ENCODE results near the gene MEOX1.

The MEOX1 gene

GRCh38 chr17:43670645-43671030, 8.9 kb upstream of the MEOX1 start:
- no peaks in the 10 kb centered on the region for H4K20me1 ChIP-seq (ENCODE audit: low read depth, low read length)
- H3K4me2 ChIP-seq (ENCODE audit: low read depth, low read length, poor library complexity, severe bottlenecking) = no peak overlapping the region

GRCh38 chr17:43669971-43670644, 8.4 kb upstream of the MEOX1 start:
- Histone ChIP-seq H3K9me3 (ENCODE audit: insufficient read depth, low read length) (no peaks in the 10 kb centered on the region), H3K27me3 (ENCODE audit: low read length) (no peaks in the 10 kb centered on the region), H3K4me2 (ENCODE audit: low read depth, low read length, poor library complexity, severe bottlenecking) (no peak overlapping the region), H3K9ac (ENCODE audit: low read length) (no peak overlapping the region), H3K27ac (ENCODE audit: low read depth, low read length) (no peak overlapping the region), H2AFZ (ENCODE audit: low read depth, low read length, severe bottlenecking) (no peak overlapping the region), H4K20me1 (ENCODE audit: low read depth, low read length) (no peaks in the 10 kb centered on the region), H3K36me3 (ENCODE audit: low read length) (no peaks in the 10 kb centered on the region), H3K9me2 (replicated peaks; ENCODE audit: insufficient read depth, low read length) (no peaks in the 10 kb centered on the region), H3K4me3 (ENCODE audit: insufficient read depth, low read length, poor library complexity, severe bottlenecking) (no peak overlapping the region), H3F3A (ENCODE audit: insufficient read depth) (no peaks in the 10 kb centered on the region), H3K79me2 (ENCODE audit: insufficient read depth, low read length) (no peaks in the 10 kb centered on the region)
- TF ChIP-seq CTCF (IDR thresholded peaks at IDR 0.05; ENCODE audit: insufficient read depth, low read length, poor library complexity, severe bottlenecking) (no peak), EZH2phosphoT487 (conservative IDR thresholded peaks at IDR 0.05; ENCODE audit: low read length) (no peak)

More at GRCh38 chr17:43670645-43671030, 8.9 kb upstream of the MEOX1 start:
- Histone ChIP-seq H3K36me3 (ENCODE audit: low read length) (no peaks in the 10 kb centered on the region), H3K27ac (ENCODE audit: low read depth, low read length) (no peak overlapping the region), H3F3A (ENCODE audit: insufficient read depth) (no peaks in the 10 kb centered on the region), H3K9me2 (replicated peaks; ENCODE audit: insufficient read depth, low read length) (no peaks in the 10 kb centered on the region), H3K9me3 (ENCODE audit: insufficient read depth, low read length) (no peaks in the 10 kb centered on the region), H3K79me2 (ENCODE audit: insufficient read depth, low read length) (no peaks in the 10 kb centered on the region), H3K27me3 (ENCODE audit: low read length) (no peaks in the 10 kb centered on the region), H3K4me3 (ENCODE audit: insufficient read depth, low read length, poor library complexity, severe bottlenecking) (no peak overlapping the region), H2AFZ (ENCODE audit: low read depth, low read length, severe bottlenecking) (no peak overlapping the region), H3K9ac (ENCODE audit: low read length) (no peak overlapping the region)
- TF ChIP-seq CTCF (IDR thresholded peaks at IDR 0.05; ENCODE audit: insufficient read depth, low read length, poor library complexity, severe bottlenecking) (no peak), EZH2phosphoT487 (conservative IDR thresholded peaks at IDR 0.05; ENCODE audit: low read length) (no peak)

GRCh38 chr17:43667947-43668348, 6.2 kb upstream of the MEOX1 start:
- no peak overlapping the region for H3K27ac ChIP-seq (ENCODE audit: low read depth, low read length)

More at GRCh38 chr17:43667947-43668348, 6.2 kb upstream of the MEOX1 start:
- Histone ChIP-seq H4K20me1 (ENCODE audit: low read depth, low read length) (no peaks in the 10 kb centered on the region), H3K4me2 (ENCODE audit: low read depth, low read length, poor library complexity, severe bottlenecking) (no peak overlapping the region), H2AFZ (ENCODE audit: low read depth, low read length, severe bottlenecking) (no peak overlapping the region), H3K79me2 (ENCODE audit: insufficient read depth, low read length) (no peaks in the 10 kb centered on the region), H3K27me3 (ENCODE audit: low read length) (no peaks in the 10 kb centered on the region), H3K9me3 (ENCODE audit: insufficient read depth, low read length) (no peaks in the 10 kb centered on the region), H3K9me2 (replicated peaks; ENCODE audit: insufficient read depth, low read length) (no peaks in the 10 kb centered on the region), H3K36me3 (ENCODE audit: low read length) (no peaks in the 10 kb centered on the region), H3K9ac (ENCODE audit: low read length) (no peak overlapping the region), H3K4me3 (ENCODE audit: insufficient read depth, low read length, poor library complexity, severe bottlenecking) (no peak overlapping the region), H3F3A (ENCODE audit: insufficient read depth) (no peaks in the 10 kb centered on the region)
- TF ChIP-seq EZH2phosphoT487 (conservative IDR thresholded peaks at IDR 0.05; ENCODE audit: low read length) = no peak
- no peak for TF ChIP-seq CTCF (IDR thresholded peaks at IDR 0.05; ENCODE audit: insufficient read depth, low read length, poor library complexity, severe bottlenecking)

All from SU-DHL-6 (cell line).